Ascending aorta (tissue), 2 donors: Measurements from ENCODE around the gene BSG. TPM values are rescaled to one million over a fixed set of nuclear protein-coding genes. Genes with fewer than 3 reads are reported as not detected.

Source experiments
- DNase-seq, 2 donors: peaks; one replicate each; pipeline ENCODE4 v3.0.0-alpha.2; 2019; ENCODE audit warnings: low spot score in 2 of 2
- H3K27ac ChIP-seq, 2 donors: fragments of 200-600 bp; sonication (generic); one replicate each; pipeline ENCODE4 v1.5.1; 2016 to 2017; ENCODE audit warnings: mild to moderate bottlenecking in 1 of 2
- H3K27me3 ChIP-seq: fragments of 200-600 bp; sonication (generic); one replicate; pipeline ENCODE4 v1.5.1; 2017
- H3K36me3 ChIP-seq, 2 donors: fragments of 200-600 bp; sonication (generic); one replicate each; pipeline ENCODE4 v1.5.1; 2016
- H3K4me1 ChIP-seq, 2 donors: fragments of 200-600 bp; sonication (generic); one replicate each; pipeline ENCODE4 v1.5.1; 2016 to 2017; ENCODE audit warnings: mild to moderate bottlenecking in 1 of 2
- H3K4me3 ChIP-seq, 2 donors: fragments of 200-600 bp; sonication (generic); one replicate each; pipeline ENCODE4 v1.5.1; 2016 to 2017; ENCODE audit warnings: mild to moderate bottlenecking in 1 of 2
- H3K9me3 ChIP-seq, 2 donors: fragments of 200-600 bp; sonication (generic); one replicate each; pipeline ENCODE4 v1.5.1; 2016
- intact Hi-C: fragments of 100-400 bp; cut with DNase I; formaldehyde crosslinking; loops from one replicate; pipeline ENCODE4 v1.15.1; 2023
- total RNA-seq: library from RNA; depleted of rRNA; stranded (reverse); fragments of >200 nt; gene quantifications from one replicate; pipeline ENCODE4 v1.1.0, GENCODE V29; 2016
- TF ChIP-seq, protein P1 (sequence below), 3 experiments: fragments of 200-600 bp in 2 of 3; fragments of 450-650 bp in 1 of 3; sonication (generic) in 2 of 3; IDR thresholded peaks; one replicate each; pipeline ENCODE4 v1.5.1; 2016 to 2019; ENCODE audit warnings: antibody characterized with exemption in 3 of 3, mild to moderate bottlenecking in 1 of 3, moderate library complexity in 1 of 3

The BSG gene
- total RNA-seq, 1 donor from 2014 or later: 647 TPM

DNA sequence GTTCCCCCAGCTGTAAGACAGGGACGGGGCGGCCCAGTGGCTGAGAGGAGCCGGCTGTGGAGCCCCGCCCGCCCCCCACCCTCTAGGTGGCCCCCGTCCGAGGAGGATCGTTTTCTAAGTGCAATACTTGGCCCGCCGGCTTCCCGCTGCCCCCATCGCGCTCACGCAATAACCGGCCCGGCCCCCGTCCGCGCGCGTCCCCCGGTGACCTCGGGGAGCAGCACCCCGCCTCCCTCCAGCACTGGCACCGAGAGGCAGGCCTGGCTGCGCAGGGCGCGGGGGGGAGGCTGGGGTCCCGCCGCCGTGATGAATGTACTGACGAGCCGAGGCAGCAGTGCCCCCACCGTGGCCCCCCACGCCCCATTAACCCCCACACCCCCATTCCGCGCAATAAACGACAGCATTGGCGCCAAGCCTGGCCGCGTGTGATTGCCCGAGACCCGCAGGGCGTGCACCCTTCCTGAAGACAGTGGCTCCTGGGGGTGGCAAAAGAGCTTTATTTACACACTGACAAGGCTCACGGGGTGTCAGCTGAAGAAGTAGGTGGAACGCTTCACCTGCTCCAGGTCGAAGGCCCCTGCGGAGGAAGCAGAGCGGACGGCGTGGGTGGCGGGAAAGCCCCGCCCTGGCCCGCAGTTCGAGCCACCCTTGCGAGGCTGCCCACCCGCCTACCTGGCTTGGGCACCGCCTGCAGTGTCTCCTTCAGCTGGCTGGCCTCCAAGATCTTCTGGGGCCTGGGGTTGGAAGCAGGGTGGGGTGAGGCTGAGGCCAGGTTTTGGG, 44.5 kb downstream of the BSG start:
- intact Hi-C loops: no loop called here
- Histone ChIP-seq H3K36me3 (peaks cover 38 to 47% of the 10 kb centered on the region in 2 donors), H3K9me3 (no peaks in the 10 kb centered on the region), H3K27me3 (no peaks in the 10 kb centered on the region), H3K4me1 (no peaks in the 10 kb centered on the region), H3K27ac (no peak overlapping the region), H3K4me3 (no peak overlapping the region)
- no peak for DNase-seq
- TF ChIP-seq, protein P1, sequence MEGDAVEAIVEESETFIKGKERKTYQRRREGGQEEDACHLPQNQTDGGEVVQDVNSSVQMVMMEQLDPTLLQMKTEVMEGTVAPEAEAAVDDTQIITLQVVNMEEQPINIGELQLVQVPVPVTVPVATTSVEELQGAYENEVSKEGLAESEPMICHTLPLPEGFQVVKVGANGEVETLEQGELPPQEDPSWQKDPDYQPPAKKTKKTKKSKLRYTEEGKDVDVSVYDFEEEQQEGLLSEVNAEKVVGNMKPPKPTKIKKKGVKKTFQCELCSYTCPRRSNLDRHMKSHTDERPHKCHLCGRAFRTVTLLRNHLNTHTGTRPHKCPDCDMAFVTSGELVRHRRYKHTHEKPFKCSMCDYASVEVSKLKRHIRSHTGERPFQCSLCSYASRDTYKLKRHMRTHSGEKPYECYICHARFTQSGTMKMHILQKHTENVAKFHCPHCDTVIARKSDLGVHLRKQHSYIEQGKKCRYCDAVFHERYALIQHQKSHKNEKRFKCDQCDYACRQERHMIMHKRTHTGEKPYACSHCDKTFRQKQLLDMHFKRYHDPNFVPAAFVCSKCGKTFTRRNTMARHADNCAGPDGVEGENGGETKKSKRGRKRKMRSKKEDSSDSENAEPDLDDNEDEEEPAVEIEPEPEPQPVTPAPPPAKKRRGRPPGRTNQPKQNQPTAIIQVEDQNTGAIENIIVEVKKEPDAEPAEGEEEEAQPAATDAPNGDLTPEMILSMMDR (IDR thresholded peaks at IDR 0.05): no peak

DNA sequence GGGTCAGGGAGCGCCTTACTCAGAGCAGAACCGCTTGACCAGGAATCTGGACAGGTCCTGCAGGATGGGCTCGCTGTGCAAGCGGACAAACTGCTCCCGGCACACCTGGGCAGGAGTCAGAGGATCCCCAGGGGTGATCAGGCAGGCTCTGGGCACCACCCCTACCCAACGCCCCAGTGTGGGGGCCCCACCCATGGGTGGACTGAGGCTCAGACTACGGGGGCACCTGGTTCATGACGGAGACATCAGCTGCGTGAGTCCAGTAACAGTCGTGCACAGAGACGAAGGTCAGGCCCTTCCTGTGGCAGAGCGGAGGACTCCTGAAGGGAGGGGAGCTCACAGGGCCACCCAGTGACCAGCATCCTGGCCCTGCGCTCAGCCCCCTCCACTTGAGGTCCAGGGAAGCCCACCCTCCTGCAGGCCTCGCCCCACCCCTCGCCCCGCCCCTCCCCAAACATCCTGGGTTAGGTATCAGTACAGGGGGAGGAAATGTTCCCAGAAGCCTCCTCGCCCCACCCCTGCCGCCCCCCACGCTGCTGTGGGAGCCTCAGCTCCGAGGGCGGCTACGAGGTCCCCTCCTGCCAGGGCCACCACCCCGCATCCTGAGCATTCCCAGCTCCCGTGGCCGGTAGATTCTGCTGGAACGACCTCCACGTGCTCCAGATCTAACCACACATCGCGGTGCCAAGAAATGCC, 45.3 kb downstream of the BSG start:
- H3K4me1 ChIP-seq: no peaks in the 10 kb centered on the region
- H3K27me3 ChIP-seq: no peaks in the 10 kb centered on the region
- intact Hi-C loops: no loop called here
- no peak for DNase-seq
- H3K9me3 ChIP-seq: no peaks in the 10 kb centered on the region
- H3K36me3 ChIP-seq: peaks cover 45 to 55% of the 10 kb centered on the region in 2 donors
- H3K4me3 ChIP-seq: no peak overlapping the region
- no peak overlapping the region for H3K27ac ChIP-seq
- TF ChIP-seq, protein P1 (IDR thresholded peaks at IDR 0.05): no peak

DNA sequence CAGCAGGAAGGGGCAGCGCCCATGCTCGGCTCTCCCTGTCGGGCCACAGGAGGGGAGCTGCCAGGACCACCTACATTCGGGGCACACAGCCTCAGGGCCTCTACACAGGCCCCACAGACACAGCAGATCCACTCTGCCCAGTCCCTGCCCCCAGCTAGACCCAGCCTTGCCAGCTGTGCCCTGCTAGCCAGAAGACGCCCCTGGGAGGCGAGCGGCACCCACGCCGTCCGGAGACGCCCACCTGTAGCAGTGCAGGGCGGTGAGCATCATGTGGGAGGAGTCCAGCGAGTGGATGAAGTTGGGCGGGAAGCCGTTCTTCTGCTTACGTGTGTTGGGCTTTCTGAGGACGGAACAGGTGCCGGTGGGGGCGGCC, 45.8 kb downstream of the BSG start:
- TF ChIP-seq, protein P1 (IDR thresholded peaks at IDR 0.05): no peak
- H3K36me3 ChIP-seq: peaks cover 50 to 60% of the 10 kb centered on the region in 2 donors
- H3K4me3 ChIP-seq: no peak overlapping the region
- no peaks in the 10 kb centered on the region for H3K4me1 ChIP-seq
- DNase-seq: no peak
- intact Hi-C loops: no loop called here
- H3K9me3 ChIP-seq: no peaks in the 10 kb centered on the region
- H3K27me3 ChIP-seq: no peaks in the 10 kb centered on the region
- H3K27ac ChIP-seq: no peak overlapping the region

DNA sequence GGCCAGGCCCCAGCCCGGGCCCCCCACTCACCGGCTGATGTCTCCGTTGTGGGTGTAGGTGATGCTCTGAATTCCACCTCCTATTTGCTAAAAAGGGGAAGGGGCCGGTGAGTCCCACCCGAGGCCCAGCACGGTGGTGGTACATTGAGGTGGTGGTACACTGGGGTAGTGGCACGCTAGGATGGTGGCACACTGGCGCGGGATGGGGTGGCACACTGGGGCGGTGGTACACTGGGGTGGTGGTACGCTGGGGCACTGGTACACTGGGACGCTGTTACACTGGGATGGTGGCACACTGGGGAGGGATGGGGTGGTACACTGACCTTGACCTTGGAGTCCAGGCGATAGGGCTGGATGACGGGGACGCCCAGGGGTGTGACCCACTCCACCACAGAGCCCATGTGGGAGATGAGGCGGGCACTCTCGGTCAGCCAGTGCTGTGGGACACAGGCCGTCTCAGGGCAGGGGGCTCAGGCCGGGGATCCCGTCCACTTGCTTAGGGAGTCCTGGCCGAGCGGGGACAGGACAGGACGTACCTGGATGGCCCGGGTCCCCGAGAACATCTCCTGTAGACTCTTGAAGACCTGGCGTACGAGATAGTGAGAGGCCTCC, 46.4 kb downstream of the BSG start:
- TF ChIP-seq, protein P1 (IDR thresholded peaks at IDR 0.05): no peak
- intact Hi-C loops: no loop called here
- Histone ChIP-seq H3K4me1 (no peaks in the 10 kb centered on the region), H3K27ac (no peak overlapping the region), H3K4me3 (no peak overlapping the region), H3K9me3 (no peaks in the 10 kb centered on the region), H3K27me3 (no peaks in the 10 kb centered on the region), H3K36me3 (peaks cover 55 to 65% of the 10 kb centered on the region in 2 donors)
- no peak for DNase-seq

DNA sequence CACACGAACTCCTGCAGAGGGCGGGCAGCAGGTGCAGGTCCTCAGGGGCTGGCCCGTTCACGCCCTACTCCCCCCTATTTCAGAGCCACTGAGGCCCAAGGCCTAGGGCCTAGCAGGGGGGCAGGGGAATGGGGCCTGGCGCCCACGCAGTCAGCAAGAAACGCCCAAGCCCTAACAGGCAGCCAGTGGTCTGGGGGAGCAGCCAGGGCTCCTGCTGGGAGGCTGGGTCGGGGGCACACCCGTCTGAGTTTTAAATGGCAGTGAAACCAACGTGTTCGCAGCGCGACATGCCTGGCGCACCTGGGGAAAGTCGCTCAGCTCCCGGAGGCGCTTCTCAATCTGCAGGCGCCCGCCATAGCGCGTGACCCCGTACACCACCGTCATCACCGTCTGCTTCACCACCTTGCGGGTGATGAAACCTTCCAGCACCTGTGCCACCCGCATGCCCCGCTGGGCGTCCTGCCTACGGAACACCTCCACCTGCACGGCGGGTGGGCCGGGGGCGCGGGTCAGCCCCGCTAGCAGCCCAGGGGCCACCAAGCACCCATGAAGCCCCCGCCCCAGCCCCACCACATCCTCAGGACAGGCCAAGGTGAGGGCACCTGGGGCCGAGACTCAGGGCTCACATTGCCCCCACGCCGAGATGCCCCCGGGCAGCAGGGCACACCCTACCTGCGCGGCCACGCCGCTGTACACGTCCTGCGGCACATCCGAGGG, 47.0 kb downstream of the BSG start:
- no peak for DNase-seq
- Histone ChIP-seq H3K27me3 (no peaks in the 10 kb centered on the region), H3K9me3 (no peaks in the 10 kb centered on the region), H3K4me1 (no peaks in the 10 kb centered on the region), H3K27ac (no peak overlapping the region), H3K4me3 (no peak overlapping the region), H3K36me3 (peaks cover 57 to 70% of the 10 kb centered on the region in 2 donors)
- intact Hi-C loops: no loop called here
- TF ChIP-seq, protein P1 (IDR thresholded peaks at IDR 0.05): no peak
